Left forelimb (tissue), 1 donor: Measurements from ENCODE around the gene FRA10AC1.

Experiments used
- DNase-seq: peaks from one replicate; pipeline ENCODE4 v3.0.0-alpha.2; 2018; ENCODE audit warnings: low spot score

Gene FRA10AC1

DNA sequence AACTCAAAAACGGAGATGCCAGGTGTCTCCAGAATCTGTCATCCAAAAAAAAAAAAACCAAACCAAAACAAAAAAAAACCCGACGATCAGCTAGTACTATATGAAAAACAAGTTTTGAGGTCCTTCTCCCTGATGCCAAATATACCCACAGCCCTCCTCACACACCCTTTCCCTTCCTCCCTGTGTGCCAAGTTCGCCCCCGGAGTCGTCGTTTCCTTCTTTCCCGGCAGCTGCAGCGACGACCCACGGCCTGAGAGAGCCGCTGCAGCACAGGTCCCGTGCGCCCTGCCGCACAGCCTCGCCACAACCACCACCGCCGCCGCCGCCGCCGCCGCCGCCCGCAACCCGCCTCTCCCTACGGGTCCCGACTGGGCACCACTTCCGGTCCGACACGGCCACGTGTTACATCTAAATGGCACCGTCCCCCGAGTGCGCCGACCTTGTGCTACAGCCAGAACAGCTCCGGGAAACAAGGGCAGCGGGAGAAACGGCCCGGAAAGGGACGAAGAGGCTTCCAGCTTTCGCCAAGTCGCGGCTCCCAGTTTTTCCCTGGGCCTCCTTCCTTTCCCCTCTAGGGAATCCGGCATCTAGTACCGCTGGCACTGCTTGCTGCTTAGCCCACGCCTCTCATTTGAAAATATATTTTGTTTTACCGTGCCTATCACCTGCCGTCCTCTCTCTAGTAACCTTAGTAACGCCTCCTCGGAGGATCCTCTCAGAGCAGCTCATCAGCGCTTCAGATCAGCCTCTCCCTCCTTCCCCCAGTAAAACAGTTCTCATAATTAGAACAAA lies at the start of gene FRA10AC1:
Gene FRA10AC1 (minus strand): TSS at position 383 of the 792 bp plus-strand sequence. CDS start 2,486 bp downstream, outside the sequence.
- peak; percentile 97 for DNase-seq

DNA sequence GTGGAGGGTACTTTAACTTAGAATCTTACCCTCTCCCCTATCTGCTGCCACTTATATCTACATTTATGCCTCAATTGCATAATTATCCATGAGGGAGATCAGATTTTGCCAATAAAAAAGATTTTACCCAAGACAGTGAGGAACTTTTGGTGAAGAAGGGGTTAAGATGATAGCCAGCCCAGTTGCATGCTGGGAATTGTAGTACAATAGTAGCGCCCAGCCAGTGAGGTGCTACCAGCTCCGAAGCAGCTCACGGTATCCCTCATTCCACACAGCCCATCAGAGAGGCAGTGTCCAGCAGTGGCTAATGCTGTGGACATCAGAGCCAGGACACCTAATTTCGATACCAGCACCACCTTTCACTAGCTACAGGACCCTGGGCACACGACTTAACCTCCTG lies 49.4 kb upstream of the FRA10AC1 start:
- no peak for DNase-seq

GRCh38 chr10:93751124-93751523 lies 48.7 kb upstream of the FRA10AC1 start:
- no peak for DNase-seq

DNA sequence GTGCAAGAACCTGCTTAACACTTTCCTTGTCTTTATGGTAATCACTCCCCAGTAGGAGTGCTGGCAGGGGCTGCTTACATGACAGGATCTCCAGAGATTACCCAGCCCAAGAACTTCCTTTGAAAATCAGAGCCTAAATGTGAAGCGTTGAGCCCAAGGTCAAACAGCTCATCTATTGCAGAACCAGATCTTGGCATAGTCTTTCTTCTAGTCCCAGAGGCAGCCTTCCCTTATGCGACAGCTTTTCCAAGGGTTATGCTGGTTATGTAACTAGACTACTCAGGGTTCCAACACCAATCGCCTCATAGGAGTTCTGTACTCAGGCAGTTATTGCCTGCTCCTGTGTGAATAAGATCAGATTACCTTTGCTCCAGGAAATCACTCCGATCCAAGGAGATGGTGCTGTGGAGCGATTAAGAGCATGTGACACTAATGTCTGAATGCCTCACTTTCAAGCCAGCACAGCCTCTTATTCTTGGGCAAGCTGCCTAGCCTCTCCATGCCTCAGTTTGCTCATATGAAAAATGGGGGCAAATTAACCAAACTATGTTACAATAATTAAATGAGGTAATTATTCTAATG lies 46.9 kb upstream of the FRA10AC1 start:
- no peak for DNase-seq

DNA sequence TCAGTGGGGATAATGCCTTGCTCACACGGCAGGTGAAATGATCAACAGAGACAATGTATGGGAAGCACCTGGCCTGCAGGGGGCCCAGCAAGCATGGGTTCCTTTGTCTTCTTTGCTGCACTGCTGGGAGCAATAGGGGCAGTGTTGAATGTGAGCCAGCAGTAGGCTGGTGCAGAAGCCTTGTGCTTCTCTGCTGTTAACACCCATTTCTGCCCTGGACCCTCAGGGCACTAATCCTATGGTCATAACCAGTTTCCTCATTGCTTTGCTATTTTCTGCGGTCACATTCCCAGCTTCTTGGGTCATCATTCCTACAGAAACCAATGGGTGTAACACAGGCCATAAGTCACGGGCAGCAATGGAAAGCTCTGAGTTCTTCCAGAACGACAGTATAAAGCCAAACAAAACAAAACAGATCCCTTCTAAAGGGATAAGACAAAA lies 44.5 kb upstream of the FRA10AC1 start:
- no peak for DNase-seq

DNA sequence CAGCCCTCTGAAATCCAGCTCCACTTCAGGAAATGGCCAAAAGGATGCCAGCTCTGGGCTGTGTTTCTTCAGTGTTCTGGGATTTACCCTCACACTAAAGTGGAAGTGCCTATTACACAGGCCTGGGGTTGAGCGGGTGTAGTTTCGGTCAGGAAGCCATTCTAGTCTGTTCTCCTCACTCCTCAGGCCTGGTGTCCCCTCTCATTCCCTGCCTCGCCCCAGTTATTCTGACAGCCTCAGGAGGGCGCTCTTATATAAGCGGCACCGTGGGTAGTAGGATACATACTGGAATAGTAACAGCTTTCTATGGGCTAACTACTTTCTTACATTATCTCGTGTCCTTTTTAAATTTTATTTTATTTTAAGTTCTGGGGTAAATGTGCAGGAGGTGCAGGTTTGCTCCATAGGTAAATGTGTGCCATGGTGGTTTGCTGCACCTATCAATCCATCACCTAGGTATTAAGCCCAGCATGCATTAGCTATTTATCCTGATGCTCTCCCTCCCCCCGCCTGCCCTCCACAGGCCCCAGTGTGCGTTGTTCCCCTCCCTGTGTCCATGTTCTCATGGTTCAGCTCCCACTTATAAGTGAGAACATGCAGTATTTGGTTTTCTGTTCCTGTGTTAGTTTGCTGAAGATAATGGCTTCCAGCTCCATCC lies 43.1 kb upstream of the FRA10AC1 start:
- no peak for DNase-seq

DNA sequence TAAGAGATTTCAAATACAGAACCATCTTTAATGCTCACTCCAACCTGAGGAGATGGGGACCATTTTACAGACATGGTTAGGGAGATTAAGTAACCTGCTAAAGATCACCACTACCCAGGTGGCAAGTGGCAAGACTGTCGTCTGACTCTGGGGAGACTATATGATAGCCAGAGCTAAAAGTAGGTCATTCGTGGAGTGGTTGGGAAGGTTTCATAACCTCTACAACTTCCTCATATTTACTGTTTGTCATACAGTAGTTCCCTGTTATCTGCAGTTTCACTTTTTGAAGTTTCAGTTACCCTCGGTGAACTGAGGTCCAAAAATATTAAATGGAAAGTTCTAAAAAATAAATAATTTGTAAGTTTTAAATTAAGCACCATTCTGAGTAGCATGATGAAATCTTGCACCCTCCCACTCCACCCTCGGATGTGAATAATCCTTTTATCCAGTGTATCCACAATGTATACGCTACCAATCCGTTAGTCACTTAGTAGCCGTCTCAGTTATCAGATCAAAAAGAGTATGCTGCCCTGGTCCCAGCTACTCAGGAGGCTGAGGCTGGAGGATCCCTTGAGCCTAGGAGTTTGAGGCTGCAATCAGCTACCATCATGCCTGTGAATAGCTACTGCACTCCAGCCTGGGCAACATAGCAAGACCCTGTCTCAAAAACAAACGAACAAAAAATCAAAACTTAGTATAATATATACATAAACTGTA lies 40.4 kb upstream of the FRA10AC1 start:
- DNase-seq, result no peak

DNA sequence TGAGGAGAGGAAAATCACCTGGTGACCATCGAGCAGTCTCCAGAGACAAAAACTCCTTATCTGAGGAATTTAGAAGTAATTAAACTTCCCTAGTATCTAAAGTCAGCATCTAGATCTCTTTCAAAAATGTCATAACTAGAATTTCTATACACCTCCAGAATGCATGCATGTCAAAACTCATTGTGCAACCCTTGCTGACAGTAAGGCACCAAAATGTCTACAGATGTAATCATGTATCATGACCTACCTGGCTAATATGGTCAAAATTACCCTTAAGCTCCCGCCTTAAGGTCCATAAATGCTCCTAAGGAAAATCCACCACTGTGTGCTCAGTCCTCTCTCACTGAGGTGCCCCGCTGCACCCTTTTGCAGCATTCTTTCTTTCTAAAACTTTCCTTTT lies 39.0 kb upstream of the FRA10AC1 start:
- DNase-seq, result no peak

DNA sequence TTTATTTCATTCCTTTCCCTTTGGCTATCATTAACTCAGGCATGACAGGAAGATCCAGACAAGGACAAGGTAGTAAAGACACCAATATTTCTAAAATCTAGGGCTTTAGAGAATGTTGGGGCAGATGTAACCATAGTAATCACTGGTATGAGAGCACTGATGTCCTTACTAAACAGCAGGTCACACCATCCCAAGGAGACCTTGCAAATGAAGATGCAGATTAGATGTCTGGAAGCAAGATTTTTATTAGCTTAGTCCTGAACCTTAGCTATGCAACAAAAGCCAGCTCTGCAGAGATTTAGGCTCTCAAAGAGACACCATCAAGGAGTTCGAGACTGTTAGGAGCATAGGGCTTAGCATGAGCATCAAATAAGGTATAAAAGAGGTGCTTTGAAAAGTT lies 23.6 kb upstream of the FRA10AC1 start:
- DNase-seq, result no peak

DNA sequence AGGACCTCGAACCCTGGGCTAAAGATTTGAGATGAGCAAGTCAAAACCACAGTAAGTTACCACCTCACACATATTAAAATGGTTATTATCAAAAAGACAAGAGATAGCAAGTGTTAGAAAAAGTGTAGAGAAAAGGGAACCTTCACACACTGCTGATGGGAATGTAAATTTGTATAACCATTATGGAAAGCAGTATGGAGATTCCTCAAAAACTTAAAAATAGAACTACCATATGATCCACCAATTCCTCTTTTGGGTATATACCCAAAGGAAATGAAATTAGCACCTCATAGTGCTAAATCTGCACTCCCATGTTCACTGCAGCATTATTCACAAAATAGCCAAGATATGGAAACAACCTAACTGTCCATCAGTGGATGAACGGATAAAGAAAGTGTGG lies 20.8 kb upstream of the FRA10AC1 start:
- DNase-seq, result no peak

- DNase-seq, result no peak
Observed at GRCh38 chr10:93722550-93722949, 20.2 kb upstream of the FRA10AC1 start.

GRCh38 chr10:93719901-93720300 lies 17.5 kb upstream of the FRA10AC1 start:
- no peak for DNase-seq

GRCh38 chr10:93718937-93719725 lies 16.7 kb upstream of the FRA10AC1 start:
- no peak for DNase-seq

DNA sequence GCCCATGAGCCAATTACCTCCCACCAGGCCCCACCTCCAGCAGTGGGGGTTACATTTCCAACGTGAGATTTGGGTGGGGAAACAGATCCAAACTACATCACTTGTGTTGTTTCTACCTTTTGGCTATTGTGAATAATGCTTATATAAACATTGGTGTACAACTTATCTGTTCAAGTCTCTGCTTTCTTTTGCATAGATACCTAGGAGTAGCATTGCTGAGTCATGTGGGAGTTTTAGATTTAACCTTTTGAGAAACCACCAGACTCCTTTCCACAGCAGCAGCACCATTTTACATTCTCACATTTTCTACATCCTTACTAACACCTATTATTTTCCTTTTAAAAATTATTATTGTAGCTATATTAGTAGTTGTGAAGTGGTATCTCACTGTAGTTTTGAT lies 14.4 kb upstream of the FRA10AC1 start:
- no peak for DNase-seq

GRCh38 chr10:93715345-93715744 lies 13.0 kb upstream of the FRA10AC1 start:
- DNase-seq, result no peak

DNA sequence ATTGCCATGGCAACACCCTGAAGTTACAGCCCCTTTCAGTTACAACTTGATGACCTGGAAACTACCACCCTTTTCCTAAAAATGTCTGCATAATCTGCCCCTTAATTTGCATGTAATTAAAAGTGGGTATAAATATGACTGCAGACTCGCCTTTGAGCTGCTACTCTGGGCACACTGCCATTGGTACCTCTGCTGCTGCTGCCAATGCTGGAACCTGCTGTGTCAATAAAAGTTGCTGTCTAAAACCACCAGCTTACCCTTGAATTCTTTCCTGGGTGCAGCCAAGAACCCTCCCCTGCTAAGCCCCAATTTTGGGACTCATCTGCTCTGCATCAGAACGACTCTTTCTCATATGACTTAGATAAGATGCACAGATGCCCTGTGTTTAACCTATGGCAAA lies 10.2 kb upstream of the FRA10AC1 start:
- no peak for DNase-seq

DNA sequence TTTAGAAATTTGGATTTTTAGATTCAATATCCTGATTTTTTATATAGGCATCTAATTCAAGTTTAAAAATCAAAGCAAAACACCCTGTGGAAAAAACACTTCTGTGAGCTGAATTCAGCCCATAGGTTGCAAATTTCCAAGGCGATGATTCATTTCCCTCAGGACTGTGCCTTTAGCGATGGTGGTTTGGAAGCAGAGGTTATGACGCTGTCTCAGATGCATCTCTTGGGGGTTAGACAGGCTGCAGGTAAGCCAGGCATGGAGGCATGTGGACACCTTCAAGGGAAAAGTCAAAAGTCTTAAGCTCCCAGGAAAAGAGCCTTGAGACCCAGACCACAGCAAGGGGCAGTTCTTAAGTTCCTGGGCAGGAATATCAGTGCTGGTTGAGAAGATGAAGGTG lies 9.5 kb upstream of the FRA10AC1 start:
- DNase-seq, result no peak

GRCh38 chr10:93710333-93710909 lies 8.0 kb upstream of the FRA10AC1 start:
- DNase-seq, result no peak

DNA sequence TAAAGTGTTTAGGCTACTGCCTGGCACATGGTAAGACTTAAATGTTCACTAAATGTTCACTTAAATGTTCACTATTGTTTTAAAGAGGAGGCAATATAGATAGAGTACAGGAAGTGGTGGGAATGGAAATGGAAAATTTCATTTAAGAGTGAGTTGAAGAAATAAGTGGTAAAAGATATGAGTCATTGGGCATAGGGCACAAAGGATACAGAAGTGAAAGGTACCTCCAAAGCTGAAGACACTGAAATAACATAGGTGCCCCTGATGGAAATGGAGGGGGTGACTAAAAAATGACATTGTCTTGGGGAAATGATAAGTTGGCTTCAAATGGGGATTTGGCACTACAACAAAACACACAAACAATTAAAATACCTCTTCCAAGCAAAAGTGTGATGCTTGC lies 5.2 kb upstream of the FRA10AC1 start:
- no peak for DNase-seq

DNA sequence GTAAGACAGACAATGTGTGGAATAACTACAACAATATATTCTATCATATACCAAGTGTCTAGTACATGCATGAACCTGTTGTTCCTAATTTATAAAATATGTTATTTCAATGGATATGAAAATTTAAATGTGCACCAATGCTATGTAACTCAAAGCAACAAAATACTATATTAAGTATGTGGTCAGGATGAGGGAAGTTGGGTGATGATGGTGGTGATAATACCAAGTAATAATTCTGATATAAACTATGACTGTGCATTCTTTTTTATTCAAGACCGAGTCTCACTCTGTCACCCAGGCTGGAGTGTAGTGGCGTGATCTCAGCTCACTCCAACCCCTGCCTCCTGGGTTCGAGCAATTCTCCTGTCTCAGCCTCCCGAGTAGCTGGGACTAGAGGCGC lies 2.1 kb upstream of the FRA10AC1 start:
- DNase-seq, result no peak

DNA sequence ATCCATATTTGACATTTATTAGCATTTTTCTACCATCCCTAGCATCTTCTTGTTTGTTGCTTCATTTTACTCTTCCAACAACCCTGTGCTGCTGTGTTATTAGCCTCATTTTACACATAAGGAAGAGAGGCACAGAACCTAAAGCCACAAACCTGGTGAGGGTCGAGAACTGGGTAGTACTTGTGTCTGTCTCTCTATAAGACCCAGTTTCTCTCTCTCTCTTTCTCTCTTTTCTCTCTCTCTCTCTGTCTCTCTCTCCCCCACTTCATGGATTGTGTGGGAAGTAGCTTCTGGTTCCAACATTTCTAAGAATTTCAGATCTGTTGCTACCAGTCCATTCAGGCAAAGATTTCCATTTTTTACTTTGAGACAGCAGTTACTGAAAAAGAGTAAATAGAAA lies 1.4 kb upstream of the FRA10AC1 start:
- no peak for DNase-seq
